ENCODE data around the gene TSPAN13. TPM values are rescaled to one million over a fixed set of nuclear protein-coding genes. Genes with fewer than 3 reads are reported as not detected.

TSPAN13 gene
- total and polyA plus RNA-seq, 2 donors (not counting 1 experiment from before 2014, with no cell fraction given): 23.0 to 26.2 TPM

DNA sequence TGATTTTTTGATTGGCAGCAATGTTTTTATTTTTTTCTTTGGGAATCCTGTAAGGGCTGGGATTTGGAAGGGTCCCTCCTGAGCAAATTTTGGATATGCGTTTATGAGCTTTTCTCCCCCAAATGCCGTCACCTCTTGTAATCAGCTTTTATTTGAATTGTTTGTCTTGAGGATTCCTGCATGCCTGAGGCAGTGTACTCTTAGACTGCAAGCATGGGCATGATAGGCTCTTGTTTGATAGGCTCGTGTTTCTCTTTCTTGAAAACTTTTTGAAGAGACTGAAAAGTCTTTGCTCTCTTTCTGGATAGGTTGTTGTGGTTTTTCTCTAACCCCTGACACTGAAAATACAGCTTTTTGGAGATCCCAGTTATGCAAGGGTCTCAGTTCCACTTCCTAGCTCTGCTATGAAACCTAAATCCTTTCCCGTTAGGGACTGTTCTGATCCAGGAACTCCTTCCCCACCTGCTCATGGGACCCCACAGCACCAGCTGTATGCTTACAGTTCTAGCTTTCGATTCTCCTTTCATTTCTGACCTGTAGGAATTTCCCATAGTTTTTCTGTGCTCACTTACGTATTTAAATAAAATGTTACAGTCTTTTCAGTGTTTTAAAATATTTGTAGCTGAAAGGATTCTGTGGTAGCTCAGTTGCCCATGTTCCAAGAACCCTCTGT, 17.2 kb downstream of the TSPAN13 start:
- Histone ChIP-seq H3K27me3 (replicated peaks in 1 of 4; ENCODE audit: control extremely low read depth in 1 of 4, control insufficient read depth in 3 of 4, insufficient read depth in 4 of 4, low read length in 3 of 4) (no peaks in the 10 kb centered on the region), H3K4me1 (ENCODE audit: control insufficient read depth in 2 of 2, insufficient read depth in 2 of 2, low read length in 2 of 2) (peaks cover 23 to 45% of the 10 kb centered on the region in 2 donors), H3K9ac (ENCODE audit: low read length) (no peak overlapping the region), H4K20me1 (ENCODE audit: control insufficient read depth, insufficient read depth, low read length, poor library complexity, severe bottlenecking) (peaks cover 79% of the 10 kb centered on the region), H3K4me3 (ENCODE audit: control extremely low read depth in 1 of 5, extremely low read depth in 1 of 5, insufficient read depth in 1 of 5, low read depth in 2 of 5, low read length in 4 of 5) (no peak overlapping the region), H3K4me2 (replicated peaks; ENCODE audit: low read depth, low read length, poor library complexity, severe bottlenecking) (peak overlapping the region; percentile 12), H3K27ac (ENCODE audit: low read length in 2 of 2) (peak overlapping the region in 1 of 2 donors; percentile 55), H3K79me2 (ENCODE audit: control insufficient read depth, insufficient read depth, low read length) (peaks cover 99% of the 10 kb centered on the region), H3K9me3 (ENCODE audit: control extremely low read depth in 1 of 3, control insufficient read depth in 2 of 3, insufficient read depth in 1 of 3, low read length in 2 of 3) (no peaks in the 10 kb centered on the region), H3K36me3 (replicated peaks in 1 of 2; ENCODE audit: control extremely low read depth in 1 of 2, control insufficient read depth in 1 of 2, extremely low read depth in 1 of 2, insufficient read depth in 2 of 2, low read length in 1 of 2) (peaks cover 0 to 13% of the 10 kb centered on the region in 2 experiments), H2AFZ (ENCODE audit: insufficient read depth, low read depth, low read length, poor library complexity, severe bottlenecking) (no peak overlapping the region)
- peak overlapping the region; percentile 40 for H3K4me3 Mint-ChIP-seq
- no peak for TF ChIP-seq CTCF (IDR thresholded peaks at IDR 0.05)
- no peak for TF ChIP-seq EZH2 (IDR thresholded peaks at IDR 0.05; ENCODE audit: borderline replicate concordance, insufficient read depth, low read depth, low read length, poor library complexity, severe bottlenecking)
- 17% methylated on average over 1 of the region's 6 CpGs for WGBS (ENCODE audit: insufficient coverage)
- no peaks in the 10 kb centered on the region for H3K9me3 Mint-ChIP-seq (ENCODE audit: insufficient read depth)
- peak overlapping the region; percentile 44 for H3K27ac Mint-ChIP-seq
- peaks cover 61% of the 10 kb centered on the region for H3K4me1 Mint-ChIP-seq
- ChIA-PET POLR2A (no interaction called here), CTCF (interaction anchor here (0.8 to 1.1 kb wide), 3 partner anchors 27 to 147 kb away, joined by 3 to 5 read pairs (median 3); no protein-coding TSS in a partner anchor)
- intact Hi-C loops (cut with micrococcal nuclease): loop anchor here (5.0 kb wide), 1 partner anchor 493 kb away; no protein-coding TSS in a partner anchor
- no peaks in the 10 kb centered on the region for H3K27me3 Mint-ChIP-seq
- no peak for DNase-seq
- no peak for ATAC-seq (ENCODE audit: low read depth)

- ChIA-PET POLR2A (no interaction called here), CTCF (no interaction called here)
- Histone ChIP-seq H3K9ac (ENCODE audit: low read length) (no peak overlapping the region), H4K20me1 (ENCODE audit: control insufficient read depth, insufficient read depth, low read length, poor library complexity, severe bottlenecking) (peaks cover 81% of the 10 kb centered on the region), H3K79me2 (ENCODE audit: control insufficient read depth, insufficient read depth, low read length) (peaks cover 92% of the 10 kb centered on the region), H3K4me3 (ENCODE audit: control extremely low read depth in 1 of 5, extremely low read depth in 1 of 5, insufficient read depth in 1 of 5, low read depth in 2 of 5, low read length in 4 of 5) (no peak overlapping the region), H3K9me3 (ENCODE audit: control extremely low read depth in 1 of 3, control insufficient read depth in 2 of 3, insufficient read depth in 1 of 3, low read length in 2 of 3) (no peaks in the 10 kb centered on the region), H3K4me2 (replicated peaks; ENCODE audit: low read depth, low read length, poor library complexity, severe bottlenecking) (no peak overlapping the region), H3K27ac (ENCODE audit: low read length in 2 of 2) (peak overlapping the region in 1 of 2 donors; percentile 21), H3K27me3 (replicated peaks in 1 of 4; ENCODE audit: control extremely low read depth in 1 of 4, control insufficient read depth in 3 of 4, insufficient read depth in 4 of 4, low read length in 3 of 4) (no peaks in the 10 kb centered on the region), H3K36me3 (replicated peaks in 1 of 2; ENCODE audit: control extremely low read depth in 1 of 2, control insufficient read depth in 1 of 2, extremely low read depth in 1 of 2, insufficient read depth in 2 of 2, low read length in 1 of 2) (peaks cover 2 to 23% of the 10 kb centered on the region in 2 experiments), H3K4me1 (ENCODE audit: control insufficient read depth in 2 of 2, insufficient read depth in 2 of 2, low read length in 2 of 2) (peaks cover 18 to 39% of the 10 kb centered on the region in 2 donors), H2AFZ (ENCODE audit: insufficient read depth, low read depth, low read length, poor library complexity, severe bottlenecking) (no peak overlapping the region)
- ATAC-seq (ENCODE audit: low read depth) (no peak), DNase-seq (no peak)
- H3K4me1 Mint-ChIP-seq: peaks cover 50% of the 10 kb centered on the region
- WGBS (ENCODE audit: insufficient coverage): no CpG with 5 or more reads among the region's 2 CpGs
- no peaks in the 10 kb centered on the region for H3K27me3 Mint-ChIP-seq
- intact Hi-C loops (cut with micrococcal nuclease): loop anchor here (5.0 kb wide), 1 partner anchor 496 kb away; no protein-coding TSS in a partner anchor
- no peak for TF ChIP-seq EZH2 (IDR thresholded peaks at IDR 0.05; ENCODE audit: borderline replicate concordance, insufficient read depth, low read depth, low read length, poor library complexity, severe bottlenecking)
- no peak for TF ChIP-seq CTCF (IDR thresholded peaks at IDR 0.05)
- no peak overlapping the region for H3K4me3 Mint-ChIP-seq
- H3K9me3 Mint-ChIP-seq (ENCODE audit: insufficient read depth): no peaks in the 10 kb centered on the region
- no peak overlapping the region for H3K27ac Mint-ChIP-seq
Observed at GRCh38 chr7:16773326-16773725, 19.8 kb downstream of the TSPAN13 start.

All from B cell (primary cell).